Liver (tissue), 9 donors: ENCODE data around the gene PIEZO2. TPM values are rescaled to one million over a fixed set of nuclear protein-coding genes. Genes with fewer than 3 reads are reported as not detected.
"Not testable (repeated sequence)": the region's sequence is repeated elsewhere in the genome, so short reads cannot be mapped to it uniquely, and the experiment has no call there.

Source experiments
- DNase-seq: peaks from one replicate; pipeline ENCODE4 v3.0.0-alpha.2; 2017; ENCODE audit warnings: low spot score
- H3K27ac ChIP-seq, 2 donors: one replicate each; pipeline ENCODE4 v1.7.0; 2013; ENCODE audit warnings: inconsistent platforms in 2 of 2, low read length in 2 of 2, control low read depth in 1 of 2, low read depth in 1 of 2, mild to moderate bottlenecking in 1 of 2
- H3K27me3 ChIP-seq, 4 donors: one replicate each; pipeline versions ENCODE4 v1.6.1 to v1.7.0; 2013; ENCODE audit warnings: low read length in 3 of 4, inconsistent platforms in 1 of 4, mild to moderate bottlenecking in 1 of 4, moderate library complexity in 1 of 4; ENCODE audit not compliant: control insufficient read depth in 4 of 4, insufficient read depth in 4 of 4
- H3K36me3 ChIP-seq, 4 donors: one replicate each; pipeline versions ENCODE4 v1.6.1 to v1.7.0; 2013; ENCODE audit warnings: low read length in 3 of 4, mild to moderate bottlenecking in 3 of 4, low read depth in 1 of 4, moderate library complexity in 1 of 4; ENCODE audit not compliant: control insufficient read depth in 4 of 4, insufficient read depth in 3 of 4
- H3K4me1 ChIP-seq, 4 donors: one replicate each; pipeline versions ENCODE4 v1.6.1 to v1.7.0; 2013; ENCODE audit warnings: low read length in 3 of 4, mild to moderate bottlenecking in 3 of 4, moderate library complexity in 1 of 4; ENCODE audit not compliant: control insufficient read depth in 4 of 4, insufficient read depth in 4 of 4
- H3K4me3 ChIP-seq, 3 donors: one replicate each; pipeline versions ENCODE4 v1.6.1 to v1.7.0; 2013; ENCODE audit warnings: low read length in 3 of 3, control low read depth in 1 of 3, low read depth in 1 of 3, mild to moderate bottlenecking in 1 of 3
- H3K9ac ChIP-seq, 2 donors: one replicate each; pipeline ENCODE4 v1.7.0; 2013; ENCODE audit warnings: low read length in 2 of 2, mild to moderate bottlenecking in 2 of 2, moderate library complexity in 2 of 2, control low read depth in 1 of 2, low read depth in 1 of 2
- H3K9me3 ChIP-seq, 4 donors: one replicate each; pipeline versions ENCODE4 v1.6.1 to v1.7.0; 2013; ENCODE audit warnings: low read length in 3 of 4; ENCODE audit not compliant: control insufficient read depth in 4 of 4
- ATF3 ChIP-seq: IDR thresholded peaks from 2 replicates; pipeline ENCODE4 v1.6.1; 2016; ENCODE audit warnings: antibody characterized with exemption
- CTCF ChIP-seq: fragments of 150-350 bp; IDR thresholded peaks from 2 replicates; pipeline ENCODE4 v1.5.1; 2017; ENCODE audit warnings: improper control_type of control experiment, low read depth, low read length; ENCODE audit not compliant: missing input control
- FOXA1 ChIP-seq: IDR thresholded peaks from 2 replicates; pipeline ENCODE4 v1.6.1; 2016; ENCODE audit warnings: antibody characterized with exemption
- FOXA2 ChIP-seq: IDR thresholded peaks from 2 replicates; pipeline ENCODE4 v1.6.1; 2016; ENCODE audit warnings: antibody characterized with exemption
- GABPA ChIP-seq, 2 donors: IDR thresholded peaks in 1 of 2; conservative IDR thresholded peaks in 1 of 2; 2 replicates each; pipeline ENCODE4 v1.6.1; 2016; ENCODE audit warnings: antibody characterized with exemption in 2 of 2, mild to moderate bottlenecking in 1 of 2, moderate library complexity in 1 of 2
- HNF4A ChIP-seq, 2 donors: conservative IDR thresholded peaks; 2 replicates each; pipeline ENCODE4 v1.6.1; 2016; ENCODE audit warnings: antibody characterized with exemption in 2 of 2, mild to moderate bottlenecking in 2 of 2
- JUND ChIP-seq, 2 donors: IDR thresholded peaks; 2 replicates each; pipeline ENCODE4 v1.6.1; 2016; ENCODE audit warnings: antibody characterized with exemption in 2 of 2
- MAX ChIP-seq: IDR thresholded peaks from 2 replicates; pipeline ENCODE4 v1.6.1; 2016; ENCODE audit warnings: antibody characterized with exemption
- NR2F2 ChIP-seq: IDR thresholded peaks from 2 replicates; pipeline ENCODE4 v1.6.1; 2016; ENCODE audit warnings: antibody characterized with exemption
- RAD21 ChIP-seq, 2 donors: IDR thresholded peaks; 2 replicates each; pipeline ENCODE4 v1.6.1; 2016; ENCODE audit warnings: antibody characterized with exemption in 2 of 2, mild to moderate bottlenecking in 2 of 2
- RXRA ChIP-seq, 2 donors: IDR thresholded peaks; 2 replicates each; pipeline ENCODE4 v1.6.1; 2017 to 2018; ENCODE audit warnings: antibody characterized with exemption in 2 of 2, mild to moderate bottlenecking in 1 of 2
- TAF1 ChIP-seq: conservative IDR thresholded peaks from 2 replicates; pipeline ENCODE4 v1.6.1; 2016; ENCODE audit warnings: antibody characterized with exemption, mild to moderate bottlenecking
- YY1 ChIP-seq: IDR thresholded peaks from 2 replicates; pipeline ENCODE4 v1.6.1; 2016; ENCODE audit warnings: antibody characterized with exemption, mild to moderate bottlenecking
- ZBTB33 ChIP-seq: IDR thresholded peaks from 2 replicates; pipeline ENCODE4 v1.6.1; 2016; ENCODE audit warnings: antibody characterized with exemption
- WGBS: extraction: QIAGEN DNeasy Blood & Tissue Kit; methylation state at CpG from one replicate; pipeline ENCODE4 v1.1.7; 2013; 5-methylcytosine and 5-hydroxymethylcytosine counted together
- polyA plus RNA-seq, 2 donors: library from polyadenylated mRNA; stranded (reverse) in 1 of 2; unstranded in 1 of 2; fragments of 200-250 nt in 1 of 2; fragments of >200 nt in 1 of 2; fragmentation: Nextera tagmentation in 1 of 2; extraction: Ambion mirVana in 1 of 2; gene quantifications; one replicate each; pipeline versions ENCODE4 v1.2.1 to v1.2.3, GENCODE V29; 2013 to 2015
- total RNA-seq, 2 donors: library from RNA; depleted of rRNA; stranded (reverse); fragments of >200 nt; gene quantifications; one replicate each; pipeline ENCODE4 v1.2.3, GENCODE V29; 2014
- TF ChIP-seq, protein P1 (sequence below): IDR thresholded peaks from 2 replicates; pipeline ENCODE4 v1.6.1; 2016; ENCODE audit warnings: antibody characterized with exemption, mild to moderate bottlenecking
- donor health status: healthy.
- donor health status: healthy.
- donor health status: healthy.
- donor health status: healthy.
- donor health status: healthy.

Gene PIEZO2
- total RNA-seq, result 10 to 100 TPM in 1 of 2 donors, 1 to 10 TPM in 1; 7.2 to 12.3 TPM
- polyA plus RNA-seq, result 1 to 10 TPM; 1.1 to 2.5 TPM

- WGBS, result 7% methylated on average over 62 of the region's 62 CpGs
- no peaks in the 10 kb centered on the region for H3K36me3 ChIP-seq
- no peaks in the 10 kb centered on the region for H3K9me3 ChIP-seq
- DNase-seq, result peak; percentile 60
- peak within 1 kb of the TSS in 1 of 2 donors; percentile 27 for H3K9ac ChIP-seq
- peaks cover 9 to 51% (median 40%) of the 10 kb centered on the region in 4 donors for H3K4me1 ChIP-seq
- peak within 1 kb of the TSS; percentile 34 to 79 (median 72) for H3K4me3 ChIP-seq
- peak within 1 kb of the TSS in 1 of 2 donors; percentile 39 for H3K27ac ChIP-seq
- peak in 1 of 2 donors; percentile 21 for TF ChIP-seq RAD21 (IDR thresholded peaks at IDR 0.05)
- no peak for TF ChIP-seq FOXA2
- no peak for TF ChIP-seq MAX
- TF ChIP-seq, protein P1, sequence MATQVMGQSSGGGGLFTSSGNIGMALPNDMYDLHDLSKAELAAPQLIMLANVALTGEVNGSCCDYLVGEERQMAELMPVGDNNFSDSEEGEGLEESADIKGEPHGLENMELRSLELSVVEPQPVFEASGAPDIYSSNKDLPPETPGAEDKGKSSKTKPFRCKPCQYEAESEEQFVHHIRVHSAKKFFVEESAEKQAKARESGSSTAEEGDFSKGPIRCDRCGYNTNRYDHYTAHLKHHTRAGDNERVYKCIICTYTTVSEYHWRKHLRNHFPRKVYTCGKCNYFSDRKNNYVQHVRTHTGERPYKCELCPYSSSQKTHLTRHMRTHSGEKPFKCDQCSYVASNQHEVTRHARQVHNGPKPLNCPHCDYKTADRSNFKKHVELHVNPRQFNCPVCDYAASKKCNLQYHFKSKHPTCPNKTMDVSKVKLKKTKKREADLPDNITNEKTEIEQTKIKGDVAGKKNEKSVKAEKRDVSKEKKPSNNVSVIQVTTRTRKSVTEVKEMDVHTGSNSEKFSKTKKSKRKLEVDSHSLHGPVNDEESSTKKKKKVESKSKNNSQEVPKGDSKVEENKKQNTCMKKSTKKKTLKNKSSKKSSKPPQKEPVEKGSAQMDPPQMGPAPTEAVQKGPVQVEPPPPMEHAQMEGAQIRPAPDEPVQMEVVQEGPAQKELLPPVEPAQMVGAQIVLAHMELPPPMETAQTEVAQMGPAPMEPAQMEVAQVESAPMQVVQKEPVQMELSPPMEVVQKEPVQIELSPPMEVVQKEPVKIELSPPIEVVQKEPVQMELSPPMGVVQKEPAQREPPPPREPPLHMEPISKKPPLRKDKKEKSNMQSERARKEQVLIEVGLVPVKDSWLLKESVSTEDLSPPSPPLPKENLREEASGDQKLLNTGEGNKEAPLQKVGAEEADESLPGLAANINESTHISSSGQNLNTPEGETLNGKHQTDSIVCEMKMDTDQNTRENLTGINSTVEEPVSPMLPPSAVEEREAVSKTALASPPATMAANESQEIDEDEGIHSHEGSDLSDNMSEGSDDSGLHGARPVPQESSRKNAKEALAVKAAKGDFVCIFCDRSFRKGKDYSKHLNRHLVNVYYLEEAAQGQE, result no peak
- no peaks in the 10 kb centered on the region for H3K27me3 ChIP-seq
Measured at GRCh38 chr18:11149441-11150270, at the start of gene PIEZO2. Gene PIEZO2 (minus strand): TSS chr18:11149569. CDS start chr18:11148588, 981 bp downstream.

DNA sequence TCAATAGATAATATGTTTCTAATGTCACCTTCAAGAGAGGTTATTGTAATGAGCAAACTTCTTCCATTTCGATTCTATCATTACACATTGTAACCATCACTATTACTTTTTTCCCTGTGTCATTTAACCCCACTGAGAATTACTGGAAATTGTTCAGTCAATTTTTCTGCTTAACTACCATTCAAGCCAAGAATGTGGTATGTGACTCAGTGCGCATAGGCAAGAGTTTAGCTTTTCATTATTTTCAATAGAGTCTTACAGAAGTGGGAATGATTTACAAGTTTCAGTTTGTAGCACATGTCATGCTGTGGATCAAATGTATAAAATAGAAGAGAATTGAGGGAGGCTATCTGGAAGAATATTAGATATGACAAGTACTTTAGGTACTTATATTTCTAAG lies 34.3 kb upstream of the PIEZO2 start:
- H3K27me3 ChIP-seq, result no peaks in the 10 kb centered on the region
- no peak for DNase-seq
- H3K9ac ChIP-seq, result no peak overlapping the region
- no peaks in the 10 kb centered on the region for H3K36me3 ChIP-seq
- H3K4me3 ChIP-seq, result no peak overlapping the region
- no peak for TF ChIP-seq HNF4A (conservative IDR thresholded peaks at IDR 0.05)
- no peak for TF ChIP-seq NR2F2
- no peak for TF ChIP-seq FOXA2
- TF ChIP-seq JUND (IDR thresholded peaks at IDR 0.05), result no peak
- no peak for TF ChIP-seq ATF3
- no peak for TF ChIP-seq YY1
- TF ChIP-seq MAX, result no peak
- no peak for TF ChIP-seq CTCF
- TF ChIP-seq ZBTB33, result no peak
- TF ChIP-seq FOXA1, result no peak
- TF ChIP-seq RXRA (IDR thresholded peaks at IDR 0.05), result no peak
- TF ChIP-seq, protein P1, result no peak
- no peak for TF ChIP-seq RAD21 (IDR thresholded peaks at IDR 0.05)
- TF ChIP-seq GABPA (IDR thresholded peaks at IDR 0.05 in 1 of 2, conservative IDR thresholded peaks at IDR 0.05 in 1 of 2), result no peak
- TF ChIP-seq TAF1, result no peak
- WGBS, result 92% methylated on average over 2 of the region's 2 CpGs
- no peaks in the 10 kb centered on the region for H3K9me3 ChIP-seq
- no peaks in the 10 kb centered on the region for H3K4me1 ChIP-seq
- H3K27ac ChIP-seq, result no peak overlapping the region

GRCh38 chr18:11181629-11182028 lies 32.3 kb upstream of the PIEZO2 start:
- not testable (repeated sequence) for H3K9me3 ChIP-seq, DNase-seq, H3K27ac ChIP-seq, H3K36me3 ChIP-seq, H3K27me3 ChIP-seq, H3K4me1 ChIP-seq, H3K4me3 ChIP-seq, H3K9ac ChIP-seq
- WGBS, result 85% methylated on average over 1 of the region's 1 CpG
